Tibial nerve (tissue), 4 donors: ENCODE results near the gene HADHA. TPM values are rescaled to one million over a fixed set of nuclear protein-coding genes. Genes with fewer than 3 reads are reported as not detected.

Source experiments
- DNase-seq, 2 donors: peaks; one replicate each; pipeline ENCODE4 v3.0.0-alpha.2; 2019; ENCODE audit warnings: low spot score in 2 of 2
- H3K27ac ChIP-seq, 4 donors: fragments of 200-600 bp; sonication (generic) in 3 of 4; one replicate each; pipeline ENCODE4 v1.5.1; 2017 to 2019; ENCODE audit warnings: mild to moderate bottlenecking in 1 of 4
- H3K27me3 ChIP-seq, 2 donors: fragments of 200-600 bp; sonication (generic) in 1 of 2; one replicate each; pipeline versions ENCODE4 v1.5.1 to v1.6.0; 2017 to 2019
- H3K36me3 ChIP-seq, 3 donors: fragments of 200-600 bp; sonication (generic); one replicate each; pipeline ENCODE4 v1.5.1; 2018 to 2019
- H3K4me1 ChIP-seq, 4 donors: fragments of 200-600 bp; sonication (generic) in 3 of 4; one replicate each; pipeline ENCODE4 v1.5.1; 2017 to 2019
- H3K4me3 ChIP-seq, 4 donors: fragments of 200-600 bp; sonication (generic) in 3 of 4; one replicate each; pipeline ENCODE4 v1.5.1; 2017 to 2019; ENCODE audit warnings: mild to moderate bottlenecking in 1 of 4, moderate library complexity in 1 of 4
- H3K9me3 ChIP-seq, 4 donors: fragments of 200-600 bp; sonication (generic) in 3 of 4; one replicate each; pipeline ENCODE4 v1.5.1; 2017 to 2019
- CTCF ChIP-seq, 5 experiments: fragments of 200-600 bp in 3 of 5; fragments of 450-650 bp in 2 of 5; sonication (generic) in 3 of 5; IDR thresholded peaks; one replicate each; pipeline ENCODE4 v1.5.1; 2016 to 2019; ENCODE audit warnings: antibody characterized with exemption in 5 of 5, mild to moderate bottlenecking in 3 of 5, moderate library complexity in 2 of 5
- EP300 ChIP-seq, 2 donors: sonication (generic); formaldehyde crosslinking; IDR thresholded peaks; one replicate each; pipeline ENCODE4 v1.6.1; 2017; ENCODE audit warnings: antibody characterized with exemption in 2 of 2, mild to moderate bottlenecking in 1 of 2
- POLR2A ChIP-seq, 2 donors: fragments of 450-650 bp; IDR thresholded peaks; one replicate each; pipeline ENCODE4 v1.6.1; 2017; ENCODE audit warnings: antibody characterized with exemption in 2 of 2, mild to moderate bottlenecking in 2 of 2, moderate library complexity in 2 of 2
- WGBS, 2 donors: methylation state at CpG; one replicate each; pipeline ENCODE4 v1.1.5; 2018; 5-methylcytosine and 5-hydroxymethylcytosine counted together
- total RNA-seq, 4 donors: library from RNA; depleted of rRNA; stranded (reverse); fragments of >200 nt; gene quantifications; one replicate each; pipeline ENCODE4 v1.1.0, GENCODE V29; 2016

HADHA gene
- total RNA-seq, 4 donors from 2014 or later = 91.8 to 115 (median 104) TPM

GRCh38 chr2:26195040-26195984, 49.1 kb downstream of the HADHA start:
- DNase-seq = no peak
- no peak for TF ChIP-seq POLR2A (IDR thresholded peaks at IDR 0.05)
- TF ChIP-seq CTCF (IDR thresholded peaks at IDR 0.05) = no peak
- TF ChIP-seq EP300 (IDR thresholded peaks at IDR 0.05) = no peak
- peaks cover 0 to 100% (median 16%) of the 10 kb centered on the region in 3 donors for H3K36me3 ChIP-seq
- WGBS, 2 donors = 86 to 89% methylated on average over 12 of the region's 12 CpGs
- H3K27me3 ChIP-seq = no peaks in the 10 kb centered on the region
- no peaks in the 10 kb centered on the region for H3K9me3 ChIP-seq
- no peak overlapping the region for H3K27ac ChIP-seq
- no peak overlapping the region for H3K4me3 ChIP-seq
- H3K4me1 ChIP-seq = no peaks in the 10 kb centered on the region

GRCh38 chr2:26193578-26194231, 50.7 kb downstream of the HADHA start:
- H3K9me3 ChIP-seq = no peaks in the 10 kb centered on the region
- DNase-seq = no peak
- no peaks in the 10 kb centered on the region for H3K27me3 ChIP-seq
- H3K4me3 ChIP-seq = no peak overlapping the region
- WGBS, 2 donors = 87 to 93% methylated on average over 10 of the region's 10 CpGs
- H3K4me1 ChIP-seq = no peaks in the 10 kb centered on the region
- no peak overlapping the region for H3K27ac ChIP-seq
- TF ChIP-seq CTCF (IDR thresholded peaks at IDR 0.05) = no peak
- no peak for TF ChIP-seq POLR2A (IDR thresholded peaks at IDR 0.05)
- no peak for TF ChIP-seq EP300 (IDR thresholded peaks at IDR 0.05)
- H3K36me3 ChIP-seq = peaks cover 0 to 100% (median 6%) of the 10 kb centered on the region in 3 donors

DNA sequence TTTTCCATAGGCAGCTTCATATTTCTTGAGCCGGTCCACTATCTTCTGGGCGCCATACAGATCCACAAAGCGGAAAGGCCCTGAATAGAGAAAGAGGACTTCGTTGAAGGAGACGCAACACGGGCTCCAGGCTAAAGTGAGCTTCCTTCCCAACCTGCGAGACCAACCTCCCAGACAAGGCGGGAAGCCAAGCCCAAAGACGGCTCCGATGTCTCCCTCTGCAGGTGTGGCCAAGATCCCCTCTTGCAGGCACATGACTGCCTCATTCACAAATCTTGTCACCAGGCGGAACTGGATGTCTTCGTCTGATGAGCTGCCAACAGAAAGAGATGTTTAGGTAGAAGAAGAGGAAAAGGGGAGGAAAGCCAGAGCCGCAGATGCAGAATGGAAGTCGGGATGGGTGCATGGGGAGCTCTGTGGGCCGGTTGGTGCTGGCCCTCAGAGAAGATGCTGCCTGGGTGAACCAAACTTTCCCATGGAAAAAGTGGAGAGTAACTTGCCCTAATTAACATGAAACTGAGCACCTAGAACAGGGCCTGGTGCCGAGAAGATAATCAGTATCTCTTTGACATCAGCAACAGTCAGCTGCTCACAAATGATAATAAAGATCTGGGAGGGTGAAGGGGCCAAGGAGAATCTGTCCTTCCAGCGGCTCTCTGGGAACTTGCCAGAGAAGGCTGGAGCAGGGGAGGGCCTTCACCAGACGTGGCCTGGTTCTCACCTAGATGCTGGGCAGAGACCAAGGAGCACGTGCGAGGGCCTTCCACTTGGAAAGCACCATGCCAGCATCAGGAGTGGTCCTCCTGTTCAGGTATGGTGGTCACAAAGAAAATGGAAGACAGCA, 52.9 kb downstream of the HADHA start:
- WGBS, 2 donors = 84 to 90% methylated on average over 20 of the region's 20 CpGs
- no peaks in the 10 kb centered on the region for H3K9me3 ChIP-seq
- TF ChIP-seq POLR2A (IDR thresholded peaks at IDR 0.05) (no peak), EP300 (IDR thresholded peaks at IDR 0.05) (no peak), CTCF (IDR thresholded peaks at IDR 0.05) (no peak)
- H3K4me3 ChIP-seq = no peak overlapping the region
- DNase-seq = no peak
- peaks cover 0 to 95% (median 6%) of the 10 kb centered on the region in 3 donors for H3K36me3 ChIP-seq
- no peaks in the 10 kb centered on the region for H3K27me3 ChIP-seq
- no peaks in the 10 kb centered on the region for H3K4me1 ChIP-seq
- no peak overlapping the region for H3K27ac ChIP-seq

- TF ChIP-seq POLR2A (IDR thresholded peaks at IDR 0.05) (no peak), EP300 (IDR thresholded peaks at IDR 0.05) (no peak), CTCF (IDR thresholded peaks at IDR 0.05) (no peak)
- Histone ChIP-seq H3K36me3 (peaks cover 0 to 84% (median 6%) of the 10 kb centered on the region in 3 donors), H3K9me3 (no peaks in the 10 kb centered on the region), H3K4me3 (no peak overlapping the region), H3K27me3 (no peaks in the 10 kb centered on the region), H3K4me1 (peaks cover 0 to 9% (median 3%) of the 10 kb centered on the region in 4 donors), H3K27ac (no peak overlapping the region)
- 78 to 85% methylated on average over 7 of the region's 7 CpGs for WGBS, 2 donors
- DNase-seq = no peak
These were observed 54.1 kb downstream of the HADHA start for GRCh38 chr2:26190369-26190768.
